HEK293 (cell line): Measurements from ENCODE around the gene BACH2.

Source experiments
- CTCF ChIA-PET: fragments of 350-600 bp; formaldehyde crosslinking; extraction: SDS; loops from one replicate; lab custom pipeline; 2021; ENCODE audit warnings: antibody characterized with exemption; lab: Yijun Ruan, JAX
- POLR2A ChIA-PET: fragments of 300-600 bp; formaldehyde crosslinking; extraction: SDS; loops from one replicate; lab custom pipeline; 2020; ENCODE audit warnings: antibody characterized with exemption, inconsistent platforms; lab: Yijun Ruan, JAX
- H3K27ac ChIP-seq: fragments of 200-500 bp; sonication (Bioruptor generic); 2 replicates; pipeline ENCODE4 v1.5.1; 2014; ENCODE audit warnings: low read depth, low read length, control low read depth, inconsistent platforms; ENCODE audit errors: extremely low read depth
- H3K36me3 ChIP-seq, 2 experiments: fragments of 200-500 bp in 1 of 2; sonication (Bioruptor generic) in 1 of 2; 1 replicate in 1 of 2; 2 replicates in 1 of 2; pipeline ENCODE4 v1.5.1; 2014 to 2017; ENCODE audit warnings: inconsistent platforms in 2 of 2, low read length in 2 of 2; ENCODE audit not compliant: control insufficient read depth in 2 of 2, insufficient read depth in 1 of 2
- H3K4me1 ChIP-seq: fragments of 200-500 bp; sonication (Bioruptor generic); 2 replicates; pipeline ENCODE4 v1.5.1; 2014; ENCODE audit warnings: mild to moderate bottlenecking, low read length, inconsistent platforms; ENCODE audit not compliant: control insufficient read depth, insufficient read depth
- H3K4me3 ChIP-seq: 2 replicates; pipeline ENCODE4 v1.5.1; 2011; ENCODE audit warnings: low read depth, mild to moderate bottlenecking, control low read depth, low read length, moderate library complexity
- H3K9me3 ChIP-seq: fragments of 200-500 bp; sonication (Bioruptor generic); 2 replicates; pipeline ENCODE4 v1.5.1; 2014; ENCODE audit warnings: low read depth, low read length, inconsistent platforms; ENCODE audit not compliant: control insufficient read depth, insufficient read depth
- FEZF1 ChIP-seq: fragments of 450-650 bp; formaldehyde crosslinking; IDR thresholded peaks from 2 replicates; pipeline ENCODE4 v1.5.1; 2016; ENCODE audit warnings: missing biosample characterization, missing genetic modification characterization
- KLF8 ChIP-seq: fragments of 450-650 bp; formaldehyde crosslinking; IDR thresholded peaks from 2 replicates; pipeline ENCODE4 v1.5.1; 2016; ENCODE audit warnings: missing biosample characterization, missing genetic modification characterization
- OVOL3 ChIP-seq: fragments of 450-650 bp; formaldehyde crosslinking; IDR thresholded peaks from 2 replicates; pipeline ENCODE4 v1.5.1; 2016; ENCODE audit warnings: missing biosample characterization, missing genetic modification characterization
- PRDM10 ChIP-seq: fragments of 450-650 bp; formaldehyde crosslinking; IDR thresholded peaks from 2 replicates; pipeline ENCODE4 v1.5.1; 2016; ENCODE audit warnings: missing biosample characterization, missing genetic modification characterization
- PRDM6 ChIP-seq: fragments of 450-650 bp; formaldehyde crosslinking; IDR thresholded peaks from 2 replicates; pipeline ENCODE4 v1.5.1; 2017; ENCODE audit warnings: missing biosample characterization, missing genetic modification characterization
- SP2 ChIP-seq: fragments of 450-650 bp; formaldehyde crosslinking; IDR thresholded peaks from 2 replicates; pipeline ENCODE4 v1.5.1; 2016; ENCODE audit warnings: missing biosample characterization, missing genetic modification characterization
- ZBTB11 ChIP-seq: fragments of 450-650 bp; formaldehyde crosslinking; conservative IDR thresholded peaks from 2 replicates; pipeline ENCODE4 v1.5.1; 2016; ENCODE audit warnings: low read depth, missing biosample characterization, missing genetic modification characterization
- ZBTB20 ChIP-seq: fragments of 450-650 bp; formaldehyde crosslinking; IDR thresholded peaks from 2 replicates; pipeline ENCODE4 v1.5.1; 2016; ENCODE audit warnings: missing biosample characterization, missing genetic modification characterization
- ZNF10 ChIP-seq: fragments of 450-650 bp; formaldehyde crosslinking; IDR thresholded peaks from 2 replicates; pipeline ENCODE4 v1.5.1; 2017; ENCODE audit warnings: missing biosample characterization, missing genetic modification characterization
- ZNF174 ChIP-seq: fragments of 450-650 bp; formaldehyde crosslinking; IDR thresholded peaks from 2 replicates; pipeline ENCODE4 v1.5.0; 2017; ENCODE audit warnings: missing biosample characterization, mild to moderate bottlenecking, missing genetic modification characterization
- ZNF24 ChIP-seq: fragments of 450-650 bp; formaldehyde crosslinking; IDR thresholded peaks from 2 replicates; pipeline ENCODE4 v1.5.1; 2016; ENCODE audit warnings: missing biosample characterization, missing genetic modification characterization
- ZNF280C ChIP-seq: fragments of 450-650 bp; formaldehyde crosslinking; IDR thresholded peaks from 2 replicates; pipeline ENCODE4 v1.5.1; 2016; ENCODE audit warnings: missing biosample characterization, missing genetic modification characterization
- ZNF311 ChIP-seq: fragments of 450-650 bp; formaldehyde crosslinking; IDR thresholded peaks from 2 replicates; pipeline ENCODE4 v1.5.1; 2017; ENCODE audit warnings: missing biosample characterization, missing genetic modification characterization, borderline replicate concordance
- ZNF362 ChIP-seq: fragments of 450-650 bp; formaldehyde crosslinking; IDR thresholded peaks from 2 replicates; pipeline ENCODE4 v1.5.1; 2016; ENCODE audit warnings: missing biosample characterization, missing genetic modification characterization
- ZNF548 ChIP-seq: fragments of 450-650 bp; formaldehyde crosslinking; IDR thresholded peaks from 2 replicates; pipeline ENCODE4 v1.5.1; 2016; ENCODE audit warnings: missing biosample characterization, missing genetic modification characterization
- ZNF704 ChIP-seq: fragments of 450-650 bp; formaldehyde crosslinking; IDR thresholded peaks from 2 replicates; pipeline ENCODE4 v1.5.1; 2016; ENCODE audit warnings: missing biosample characterization, missing genetic modification characterization
- ZNF707 ChIP-seq: fragments of 450-650 bp; formaldehyde crosslinking; IDR thresholded peaks from 2 replicates; pipeline ENCODE4 v1.5.1; 2016; ENCODE audit warnings: missing biosample characterization, missing genetic modification characterization

BACH2 gene

GRCh38 chr6:90266905-90267621, 29.6 kb downstream of the BACH2 start:
- H3K27ac ChIP-seq = no peak overlapping the region
- ChIA-PET CTCF (no interaction called here), POLR2A (no interaction called here)
- no peak overlapping the region for H3K4me3 ChIP-seq
- H3K9me3 ChIP-seq = no peaks in the 10 kb centered on the region
- no peak for TF ChIP-seq ZNF280C
- TF ChIP-seq ZNF707 (tag by site-specific recombination) = no peak
- TF ChIP-seq FEZF1 = no peak
- TF ChIP-seq PRDM6 (tag by site-specific recombination) = no peak
- TF ChIP-seq OVOL3 = no peak
- TF ChIP-seq ZNF311 (tag by site-specific recombination) = no peak
- TF ChIP-seq ZNF704 (tag by site-specific recombination) = no peak
- TF ChIP-seq KLF8 (tag by site-specific recombination) = no peak
- TF ChIP-seq ZNF10 (tag by site-specific recombination) = no peak
- no peak for TF ChIP-seq ZNF362 (tag by site-specific recombination)
- TF ChIP-seq ZNF548 = no peak
- no peak for TF ChIP-seq ZNF174 (tag by site-specific recombination)
- TF ChIP-seq SP2 (tag by site-specific recombination) = no peak
- no peak for TF ChIP-seq ZBTB20 (tag by site-specific recombination)
- no peak for TF ChIP-seq PRDM10 (tag by site-specific recombination)
- TF ChIP-seq ZBTB11 (tag by site-specific recombination) = no peak
- TF ChIP-seq ZNF24 (tag by site-specific recombination) = no peak
- H3K36me3 ChIP-seq = no peaks in the 10 kb centered on the region
- peaks cover 4% of the 10 kb centered on the region; the same call in 1 of the 2 replicates for H3K4me1 ChIP-seq
